GM23248 (cell line): ENCODE measurements around the gene GREB1. TPM values are rescaled to one million over a fixed set of nuclear protein-coding genes. Genes with fewer than 3 reads are reported as not detected.

ENCODE experiments used
- DNase-seq: peaks from one replicate; pipeline ENCODE4 v3.0.0-alpha.2; 2015
- H2AFZ ChIP-seq: fragments of 200-600 bp; sonication (generic); 2 replicates; pipeline ENCODE4 v1.6.1; 2016; ENCODE audit warnings: antibody characterized with exemption
- H3F3A ChIP-seq: fragments of 200-600 bp; sonication (generic); 2 replicates; pipeline ENCODE4 v1.6.1; 2016; ENCODE audit warnings: mild to moderate bottlenecking, antibody characterized with exemption, mixed run types; ENCODE audit not compliant: insufficient read depth
- H3K27ac ChIP-seq: fragments of 200-600 bp; sonication (generic); 2 replicates; pipeline ENCODE4 v1.5.1; 2016; ENCODE audit warnings: mild to moderate bottlenecking
- H3K27me3 ChIP-seq: fragments of 200-600 bp; sonication (generic); replicated peaks from 2 replicates; pipeline ENCODE4 v1.6.1; 2016; ENCODE audit warnings: mild to moderate bottlenecking; ENCODE audit not compliant: insufficient read depth
- H3K36me3 ChIP-seq: fragments of 200-600 bp; sonication (generic); 2 replicates; pipeline ENCODE4 v1.6.1; 2016; ENCODE audit warnings: low read depth, mild to moderate bottlenecking
- H3K4me1 ChIP-seq: fragments of 200-600 bp; sonication (generic); 2 replicates; pipeline ENCODE4 v1.6.1; 2016; ENCODE audit warnings: mild to moderate bottlenecking; ENCODE audit not compliant: insufficient read depth
- H3K4me2 ChIP-seq: fragments of 200-600 bp; sonication (generic); one replicate; pipeline ENCODE4 v1.6.1; 2016; ENCODE audit warnings: mild to moderate bottlenecking; ENCODE audit not compliant: unreplicated experiment
- H3K4me3 ChIP-seq: fragments of 200-600 bp; sonication (generic); 2 replicates; pipeline ENCODE4 v1.5.1; 2016; ENCODE audit warnings: mild to moderate bottlenecking
- H3K79me2 ChIP-seq: fragments of 200-600 bp; sonication (generic); 2 replicates; pipeline ENCODE4 v1.6.1; 2016; ENCODE audit warnings: mild to moderate bottlenecking; ENCODE audit not compliant: insufficient read depth
- H3K9ac ChIP-seq: fragments of 200-600 bp; sonication (generic); 2 replicates; pipeline ENCODE4 v1.6.1; 2016; ENCODE audit warnings: mild to moderate bottlenecking
- H3K9me2 ChIP-seq: fragments of 200-600 bp; sonication (generic); 2 replicates; pipeline ENCODE4 v1.6.1; 2016; ENCODE audit warnings: mixed run types, mild to moderate bottlenecking, moderate library complexity; ENCODE audit not compliant: insufficient read depth
- H3K9me3 ChIP-seq: fragments of 200-600 bp; sonication (generic); one replicate; pipeline ENCODE4 v1.6.1; 2017; ENCODE audit warnings: low read depth
- H4K20me1 ChIP-seq: fragments of 200-600 bp; sonication (generic); 2 replicates; pipeline ENCODE4 v1.6.0; 2016; ENCODE audit not compliant: insufficient read depth
- EZH2 ChIP-seq: fragments of 200-600 bp; sonication (generic); IDR thresholded peaks from 2 replicates; pipeline ENCODE4 v1.6.1; 2018; ENCODE audit warnings: antibody characterized with exemption, mild to moderate bottlenecking; ENCODE audit not compliant: insufficient read depth, poor library complexity, severe bottlenecking
- EZH2phosphoT487 ChIP-seq: fragments of 200-600 bp; sonication (generic); IDR thresholded peaks from 2 replicates; pipeline ENCODE4 v1.6.1; 2018; ENCODE audit warnings: antibody characterized with exemption, moderate library complexity, mild to moderate bottlenecking, low read depth; ENCODE audit not compliant: insufficient read depth
- WGBS, 2 experiments: methylation state at CpG; one replicate each; pipeline ENCODE4 v1.1.6; 2015 to 2017; ENCODE audit warnings: low lambda C conversion rate in 2 of 2, low coverage in 1 of 2; ENCODE audit errors: missing lambda C conversion rate in 2 of 2; 5-methylcytosine and 5-hydroxymethylcytosine counted together
- in situ Hi-C: fragments of 300-500 bp; cut with MboI; formaldehyde crosslinking; loops from 2 replicates; pipeline ENCODE4 v1.15.0; 2020
- polyA plus RNA-seq: library from polyadenylated mRNA; unstranded; fragments of >200 nt; fragmentation: Nextera tagmentation; extraction: Ambion mirVana; gene quantifications from 2 replicates; pipeline ENCODE4 v1.2.1, GENCODE V29; 2016
- total RNA-seq: library from RNA; depleted of rRNA; stranded (reverse); fragments of >200 nt; shearing (Covaris generic); gene quantifications from 2 replicates; pipeline ENCODE4 v1.2.3, GENCODE V29; 2014

GREB1 gene
- total and polyA plus RNA-seq, 2 experiments from 2014 or later, result not detected

GRCh38 chr2:11598228-11598731 is 64.4 kb downstream of the GREB1 start:
- H3K36me3 ChIP-seq, result no peaks in the 10 kb centered on the region
- H3K27ac ChIP-seq, result no peak overlapping the region
- H3F3A ChIP-seq, result no peaks in the 10 kb centered on the region
- no peak overlapping the region for H3K9ac ChIP-seq
- no peaks in the 10 kb centered on the region for H3K9me2 ChIP-seq
- peaks cover 22% of the 10 kb centered on the region for H3K27me3 ChIP-seq
- H4K20me1 ChIP-seq, result no peaks in the 10 kb centered on the region
- no peak for TF ChIP-seq EZH2phosphoT487
- no peak for TF ChIP-seq EZH2
- H3K9me3 ChIP-seq, result no peaks in the 10 kb centered on the region
- no peak for DNase-seq
- no peak overlapping the region for H3K4me3 ChIP-seq
- WGBS, 2 experiments, result 43 to 53% methylated on average over 9 of the region's 9 CpGs
- in situ Hi-C loops, result no loop called here
- H3K4me2 ChIP-seq, result no peak overlapping the region
- no peaks in the 10 kb centered on the region for H3K4me1 ChIP-seq
- no peak overlapping the region for H2AFZ ChIP-seq
- no peaks in the 10 kb centered on the region for H3K79me2 ChIP-seq

DNA sequence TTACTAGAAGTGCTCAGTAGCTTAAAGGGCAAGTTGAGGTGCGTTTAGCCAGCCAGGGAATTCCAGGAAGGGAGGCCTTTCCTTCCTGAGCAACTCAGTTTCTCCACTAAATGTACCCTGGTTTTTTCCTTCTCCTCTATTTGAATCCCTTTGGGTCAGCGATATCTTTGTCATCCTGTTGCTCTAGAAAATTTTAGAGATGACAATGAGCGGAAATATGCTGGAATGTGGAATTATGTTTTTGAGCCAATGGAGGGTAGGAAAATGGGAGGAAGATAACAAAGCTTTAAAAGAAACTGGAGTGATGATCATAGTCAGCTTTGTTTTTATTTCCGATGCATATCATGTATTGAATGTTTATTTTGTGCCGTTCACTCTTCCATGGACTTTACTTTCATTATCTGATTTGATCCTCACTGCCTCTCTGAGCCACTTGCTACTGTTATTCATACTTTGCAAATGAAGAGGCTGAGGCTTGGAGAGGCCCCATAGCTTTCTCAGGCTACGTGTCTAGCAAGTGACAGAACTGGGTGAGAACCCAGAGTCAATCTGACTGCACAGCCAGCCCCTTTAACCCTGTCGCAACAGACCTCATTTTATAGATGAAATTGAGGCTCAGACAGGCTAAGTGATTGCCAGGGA is 68.8 kb downstream of the GREB1 start:
- Histone ChIP-seq H3K4me3 (no peak overlapping the region), H3K4me1 (no peaks in the 10 kb centered on the region), H3K9me3 (no peaks in the 10 kb centered on the region), H3K27me3 (peaks cover 46% of the 10 kb centered on the region), H3K4me2 (no peak overlapping the region), H3F3A (no peaks in the 10 kb centered on the region), H3K9me2 (no peaks in the 10 kb centered on the region), H2AFZ (no peak overlapping the region), H3K27ac (no peak overlapping the region), H3K36me3 (no peaks in the 10 kb centered on the region), H3K79me2 (no peaks in the 10 kb centered on the region), H4K20me1 (no peaks in the 10 kb centered on the region), H3K9ac (no peak overlapping the region)
- no peak for TF ChIP-seq EZH2phosphoT487
- no peak for TF ChIP-seq EZH2
- no peak for DNase-seq
- 63 to 66% methylated on average over 7 of the region's 7 CpGs for WGBS, 2 experiments
- in situ Hi-C loops, result no loop called here

DNA sequence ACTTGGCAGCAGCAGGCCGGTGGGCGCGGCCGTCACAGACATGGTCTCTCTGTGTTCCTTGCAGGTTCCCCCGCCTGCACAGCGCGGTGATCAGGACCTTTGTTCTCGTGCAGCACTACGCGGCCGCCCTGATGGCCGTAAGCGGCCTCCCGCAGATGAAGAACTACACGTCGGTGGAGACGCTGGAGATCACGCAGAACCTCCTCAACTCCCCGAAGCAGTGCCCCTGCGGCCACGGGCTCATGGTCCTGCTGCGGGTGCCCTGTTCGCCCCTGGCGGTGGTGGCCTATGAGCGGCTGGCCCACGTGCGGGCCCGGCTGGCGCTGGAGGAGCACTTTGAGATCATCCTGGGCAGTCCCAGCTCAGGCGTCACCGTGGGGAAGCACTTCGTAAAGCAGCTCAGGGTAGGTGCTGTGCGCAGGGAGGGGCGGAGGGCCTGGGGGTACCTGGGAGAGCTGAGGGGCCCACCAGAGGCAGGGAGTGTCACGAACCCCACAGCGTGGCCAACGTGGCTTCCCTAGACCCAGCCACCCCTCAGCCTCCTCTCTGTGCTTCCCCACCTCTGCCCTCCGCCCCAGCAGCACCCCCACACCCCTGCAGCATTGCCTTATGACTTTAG is 76.9 kb downstream of the GREB1 start:
- Histone ChIP-seq H3K4me2 (no peak overlapping the region), H3K36me3 (no peaks in the 10 kb centered on the region), H3K27ac (no peak overlapping the region), H2AFZ (no peak overlapping the region), H3K79me2 (no peaks in the 10 kb centered on the region), H3K9me3 (no peaks in the 10 kb centered on the region), H4K20me1 (no peaks in the 10 kb centered on the region), H3F3A (no peaks in the 10 kb centered on the region), H3K27me3 (peaks cover 8% of the 10 kb centered on the region), H3K9ac (no peak overlapping the region), H3K4me3 (no peak overlapping the region), H3K9me2 (no peaks in the 10 kb centered on the region), H3K4me1 (no peaks in the 10 kb centered on the region)
- TF ChIP-seq EZH2 (no peak), EZH2phosphoT487 (no peak)
- DNase-seq, result no peak
- 89% methylated on average over 28 to 35 of the region's 38 CpGs for WGBS, 2 experiments
- in situ Hi-C loops, result no loop called here

DNA sequence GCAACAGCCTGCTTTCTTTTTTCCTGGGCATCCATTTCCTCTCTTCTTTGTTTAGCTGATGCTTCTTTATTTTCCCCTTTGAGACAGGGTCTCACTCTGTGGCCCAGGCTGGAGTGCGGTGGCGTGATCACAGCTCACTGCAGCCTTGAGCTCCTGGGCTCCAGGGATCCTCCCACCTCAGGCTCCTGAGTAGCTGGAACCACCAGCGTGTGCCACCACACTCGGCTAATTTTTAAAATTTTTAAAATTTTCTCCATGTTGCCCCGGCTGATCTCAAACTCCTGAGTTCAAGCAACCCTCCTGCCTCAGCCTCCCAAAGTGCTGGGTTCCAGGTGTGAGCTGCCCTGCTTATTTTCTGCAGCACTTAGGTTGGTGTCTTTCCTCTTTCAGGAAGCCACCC is 77.4 kb downstream of the GREB1 start:
- H3K9ac ChIP-seq, result no peak overlapping the region
- H2AFZ ChIP-seq, result no peak overlapping the region
- H3F3A ChIP-seq, result no peaks in the 10 kb centered on the region
- H3K4me1 ChIP-seq, result no peaks in the 10 kb centered on the region
- no peaks in the 10 kb centered on the region for H3K36me3 ChIP-seq
- no peaks in the 10 kb centered on the region for H3K9me2 ChIP-seq
- H3K9me3 ChIP-seq, result no peaks in the 10 kb centered on the region
- no peaks in the 10 kb centered on the region for H4K20me1 ChIP-seq
- in situ Hi-C loops, result no loop called here
- no peak for DNase-seq
- peaks cover 2% of the 10 kb centered on the region for H3K27me3 ChIP-seq
- H3K79me2 ChIP-seq, result no peaks in the 10 kb centered on the region
- H3K27ac ChIP-seq, result no peak overlapping the region
- no peak for TF ChIP-seq EZH2phosphoT487
- no peak for TF ChIP-seq EZH2
- 81 to 90% methylated on average over 5 of the region's 5 CpGs for WGBS, 2 experiments
- H3K4me2 ChIP-seq, result no peak overlapping the region
- H3K4me3 ChIP-seq, result no peak overlapping the region
